Right ventricle myocardium inferior (tissue), 1 donor: Measurements from ENCODE around the gene C1orf216. TPM values are rescaled to one million over a fixed set of nuclear protein-coding genes. Genes with fewer than 3 reads are reported as not detected.
"Not testable (repeated sequence)": the region's sequence is repeated elsewhere in the genome, so short reads cannot be mapped to it uniquely, and the experiment has no call there.

Experiments
- ATAC-seq: fragments of 200-7000 bp; cut with Tn5 transposase; one replicate; pipeline ENCODE4 v1.9.1; 2020; ENCODE audit warnings: mild to moderate bottlenecking, moderate library complexity
- DNase-seq: peaks from one replicate; pipeline ENCODE4 v3.0.0; 2021; ENCODE audit errors: missing footprints
- intact Hi-C: fragments of 100-400 bp; cut with DNase I; formaldehyde crosslinking; loops from one replicate; pipeline ENCODE4 v1.11.0; 2022
- total RNA-seq: library from RNA; stranded (reverse); fragmentation: NEBNext Ultra II Directional; extraction: Animal tissue kit (Norgen Biotek cat#: 25700); gene quantifications from one replicate; pipeline ENCODE4 v1.2.1, GENCODE V29; 2021
- donor health status: DM: no; HTN: yes; CAD: no; lungs with severe emphysema.

Gene C1orf216
- total RNA-seq, 1 donor from 2014 or later, result 9.8 TPM

GRCh38 chr1:35708952-35709351 lies 9.7 kb downstream of the C1orf216 start:
- intact Hi-C loops, result no loop called here
- DNase-seq, result no peak
- ATAC-seq, result no peak

- DNase-seq (no peak), ATAC-seq (no peak)
- intact Hi-C loops, result no loop called here
Observed at GRCh38 chr1:35708441-35708921, 10.2 kb downstream of the C1orf216 start.

DNA sequence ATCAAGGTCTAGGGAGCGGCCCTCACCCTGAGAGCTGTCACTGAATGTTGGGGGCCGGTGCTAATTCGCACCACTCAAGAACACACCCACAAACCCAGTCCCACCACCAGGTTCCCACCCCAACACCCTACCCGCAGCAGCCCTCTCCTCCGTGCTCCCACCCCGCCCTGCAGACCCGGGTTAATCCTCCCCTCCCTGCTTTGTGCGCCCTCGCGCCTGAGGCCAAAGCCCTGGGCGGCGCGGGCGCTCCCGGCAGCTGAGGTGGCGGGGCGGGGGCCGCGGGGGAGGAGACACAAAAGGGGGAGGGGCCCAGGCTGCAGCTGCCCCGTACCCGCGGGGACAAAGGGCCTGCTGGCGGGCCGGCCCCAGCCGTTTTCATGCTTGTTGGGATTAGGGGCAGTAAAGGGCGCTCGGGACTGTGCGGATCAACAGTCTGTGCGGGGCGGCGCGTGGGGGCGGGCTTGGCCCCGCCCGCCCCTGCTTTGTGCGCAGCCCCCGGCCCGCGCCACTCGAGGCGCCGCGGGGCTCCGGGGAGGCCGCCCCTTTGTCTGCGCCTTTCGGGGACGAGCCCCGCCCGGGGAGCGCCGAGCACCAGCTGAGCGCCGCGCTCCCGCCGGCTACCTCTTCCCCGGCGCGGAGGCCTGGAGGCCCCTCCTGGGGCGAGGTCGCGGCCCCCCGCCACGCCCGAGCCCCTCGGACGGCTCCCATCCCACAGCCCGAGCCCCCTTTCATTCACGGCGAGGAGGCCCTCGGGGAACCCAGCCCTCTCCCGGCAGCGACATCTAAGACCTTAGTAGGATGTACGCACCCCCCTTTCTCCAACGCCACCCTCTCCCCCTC lies 10.9 kb downstream of the C1orf216 start:
- ATAC-seq, result peak; percentile 46
- no peak for DNase-seq
- intact Hi-C loops, result no loop called here

DNA sequence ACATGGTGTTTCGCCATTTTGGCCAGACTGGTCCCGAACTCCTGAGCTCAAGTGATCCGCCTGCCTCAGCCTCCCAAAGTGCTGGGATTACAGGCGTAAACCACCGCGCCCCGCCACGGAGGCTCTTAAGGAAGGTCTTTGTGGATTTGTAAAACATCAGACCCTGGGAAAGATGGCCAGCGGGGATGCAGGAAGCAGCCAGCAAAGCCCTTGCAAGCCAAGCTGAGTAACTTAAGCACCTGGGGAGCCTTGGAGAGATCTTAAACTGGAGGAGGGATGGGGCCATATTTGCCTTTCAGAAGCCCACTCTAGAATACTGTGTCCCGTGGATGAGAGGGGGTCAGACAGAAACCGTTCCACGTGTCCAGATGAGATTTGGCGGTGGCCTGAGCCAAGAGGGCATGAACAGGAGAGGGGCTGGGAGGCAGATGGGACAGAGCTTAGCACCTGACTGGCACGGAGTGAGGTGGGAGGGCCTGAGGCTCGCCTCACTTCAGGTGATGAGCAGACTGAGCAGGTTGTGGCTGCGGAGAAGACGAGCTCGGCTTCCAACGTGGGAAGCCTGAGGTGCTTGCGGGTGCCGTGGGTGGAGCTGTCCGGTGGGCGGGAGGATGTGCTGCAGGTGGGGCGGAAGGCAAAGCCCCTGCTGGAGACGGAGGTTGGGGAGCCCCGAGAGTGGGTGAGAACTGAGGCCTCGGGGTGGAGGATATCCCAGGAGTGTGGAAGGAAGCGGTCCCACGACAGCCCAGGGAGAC lies 11.7 kb downstream of the C1orf216 start:
- intact Hi-C loops, result no loop called here
- DNase-seq, result no peak
- peak; percentile 23 for ATAC-seq

- ATAC-seq (no peak), DNase-seq (no peak)
- intact Hi-C loops, result no loop called here
Observed at GRCh38 chr1:35702508-35702907, 16.2 kb downstream of the C1orf216 start.

DNA sequence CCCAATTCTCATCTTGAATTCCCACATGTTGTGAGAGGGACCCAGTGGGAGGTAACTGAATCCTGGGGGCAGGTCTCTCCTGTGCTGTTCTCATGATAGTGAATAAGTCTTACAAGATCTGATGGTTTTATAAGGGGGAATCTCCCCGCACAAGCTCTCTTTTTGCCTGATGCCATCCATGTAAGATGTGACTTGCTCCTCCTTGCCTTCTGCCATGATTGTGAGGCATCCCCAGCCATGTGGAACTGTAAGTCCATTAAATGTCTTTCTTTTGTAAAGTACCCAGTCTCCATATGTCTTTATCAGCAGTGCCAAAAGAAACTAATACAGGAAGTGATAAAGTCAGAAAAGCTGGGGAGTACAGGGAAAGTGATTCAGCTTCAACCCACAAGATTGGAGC lies 19.5 kb downstream of the C1orf216 start:
- ATAC-seq, DNase-seq, intact Hi-C loops: not testable (repeated sequence)

- no peak for ATAC-seq
- intact Hi-C loops, result no loop called here
- no peak for DNase-seq
Observed at GRCh38 chr1:35692317-35692716, 26.4 kb downstream of the C1orf216 start.

- no peak for ATAC-seq
- no peak for DNase-seq
- intact Hi-C loops, result no loop called here
Observed at GRCh38 chr1:35691571-35692220, 27.0 kb downstream of the C1orf216 start.

GRCh38 chr1:35691080-35691479 lies 27.6 kb downstream of the C1orf216 start:
- intact Hi-C loops, result no loop called here
- no peak for DNase-seq
- no peak for ATAC-seq

GRCh38 chr1:35690103-35690502 lies 28.6 kb downstream of the C1orf216 start:
- ATAC-seq, intact Hi-C loops, DNase-seq: not testable (repeated sequence)

DNA sequence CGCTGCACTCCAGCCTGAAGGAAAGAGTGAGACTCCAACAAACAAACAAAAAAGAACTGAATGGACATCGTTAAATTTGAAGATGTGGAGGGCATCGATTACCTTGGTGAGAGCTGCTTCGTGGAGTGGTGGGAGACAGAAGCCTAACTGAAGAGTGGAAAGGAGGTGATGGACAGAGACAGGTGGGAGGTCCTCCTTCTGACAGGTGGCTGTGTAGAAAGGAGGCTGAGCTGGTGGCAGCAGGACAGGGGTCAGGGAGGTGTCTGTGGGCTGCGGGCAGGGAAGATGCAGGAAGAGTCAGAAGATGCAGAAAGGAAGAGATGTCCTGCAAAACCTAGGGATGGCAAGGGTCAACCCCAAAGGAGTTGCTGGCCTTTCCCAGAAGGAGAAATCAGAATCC lies 30.5 kb downstream of the C1orf216 start:
- intact Hi-C loops, result no loop called here
- no peak for ATAC-seq
- DNase-seq, result no peak

- no peak for DNase-seq
- ATAC-seq, result no peak
- intact Hi-C loops, result no loop called here
Observed at GRCh38 chr1:35683012-35683411, 35.7 kb downstream of the C1orf216 start.

- ATAC-seq, result no peak
Observed at GRCh38 chr1:35680271-35680670, 38.4 kb downstream of the C1orf216 start.

DNA sequence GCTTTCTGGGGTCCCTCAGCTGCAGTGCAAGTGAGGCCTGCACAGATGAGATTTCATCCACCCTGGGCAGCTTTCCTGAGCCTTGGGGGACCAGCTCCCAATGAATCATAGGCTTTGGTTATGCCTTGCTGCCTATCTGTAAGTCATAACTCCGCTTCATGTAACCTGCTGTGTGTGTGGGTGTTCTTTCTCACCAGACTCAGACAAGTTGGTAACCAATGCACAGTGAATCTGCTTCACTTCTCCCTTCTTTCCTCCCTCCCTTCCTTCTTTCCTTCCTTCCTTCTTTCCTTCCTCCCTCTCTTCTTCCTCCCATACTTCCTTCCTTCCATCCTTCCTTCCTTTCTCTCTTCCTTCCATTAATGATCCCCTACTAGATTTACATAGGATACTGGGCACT lies 42.9 kb downstream of the C1orf216 start:
- no peak for ATAC-seq
- intact Hi-C loops, result no loop called here
- no peak for DNase-seq

More at GRCh38 chr1:35680271-35680670, 38.4 kb downstream of the C1orf216 start:
- intact Hi-C loops, result no loop called here
- no peak for DNase-seq

GRCh38 chr1:35674111-35674510 lies 44.6 kb downstream of the C1orf216 start:
- ATAC-seq, result no peak
- intact Hi-C loops, result no loop called here
- no peak for DNase-seq

DNA sequence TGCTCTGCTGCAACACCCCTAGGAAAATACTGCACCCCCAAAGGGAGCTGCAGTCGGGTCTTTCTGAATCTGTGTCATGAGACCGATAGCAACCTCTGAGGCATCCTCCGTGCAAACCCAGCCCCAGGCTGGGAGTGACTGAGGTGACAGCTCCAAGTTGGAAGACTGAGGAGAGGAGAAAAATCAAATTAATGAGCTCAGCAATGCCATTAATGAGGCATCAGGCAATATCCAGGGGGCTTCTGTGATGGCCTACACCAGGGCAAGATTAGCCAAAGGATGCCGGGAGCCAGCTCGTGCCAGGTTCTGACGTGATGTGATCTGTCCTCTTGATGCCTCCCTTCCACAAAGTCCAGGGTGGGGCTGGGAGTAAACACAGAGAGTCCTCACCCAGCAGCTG lies 46.6 kb downstream of the C1orf216 start:
- ATAC-seq (no peak), DNase-seq (no peak)
- intact Hi-C loops, result no loop called here

GRCh38 chr1:35668506-35668905 lies 50.2 kb downstream of the C1orf216 start:
- intact Hi-C loops, result no loop called here
- ATAC-seq (no peak), DNase-seq (no peak)

- ATAC-seq (no peak), DNase-seq (no peak)
- intact Hi-C loops, result no loop called here
Observed at GRCh38 chr1:35666916-35667315, 51.8 kb downstream of the C1orf216 start.

DNA sequence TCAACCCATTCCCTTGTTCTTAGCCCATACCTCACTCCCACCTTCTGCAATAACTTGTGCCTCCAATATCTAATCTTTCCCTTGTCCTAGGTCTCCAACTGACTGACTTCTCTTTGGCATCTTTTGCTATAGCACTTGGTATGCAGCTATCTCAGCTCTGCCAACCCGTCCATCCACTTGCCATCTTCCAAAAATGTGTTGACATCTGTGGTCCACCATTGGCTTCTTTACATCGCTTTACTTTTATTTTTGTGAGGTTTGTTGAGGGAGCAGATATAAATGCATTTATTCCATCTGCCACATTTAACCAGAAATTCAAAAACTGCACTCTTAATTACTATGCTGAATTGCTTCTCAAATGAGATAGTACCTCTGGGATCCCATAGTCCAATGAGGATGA lies 52.5 kb downstream of the C1orf216 start:
- intact Hi-C loops, result no loop called here
- ATAC-seq (no peak), DNase-seq (no peak)
